ENCODE results near the gene SLC8A1. TPM values are rescaled to one million over a fixed set of nuclear protein-coding genes. Genes with fewer than 3 reads are reported as not detected.

The SLC8A1 gene
- total and polyA plus RNA-seq, 10 of the 15 experiments (the other 5 are each of a cell fraction or from before 2014, with no cell fraction given) = under 0.01 to 1.2 (median 0.01) TPM; not detected in 3

DNA sequence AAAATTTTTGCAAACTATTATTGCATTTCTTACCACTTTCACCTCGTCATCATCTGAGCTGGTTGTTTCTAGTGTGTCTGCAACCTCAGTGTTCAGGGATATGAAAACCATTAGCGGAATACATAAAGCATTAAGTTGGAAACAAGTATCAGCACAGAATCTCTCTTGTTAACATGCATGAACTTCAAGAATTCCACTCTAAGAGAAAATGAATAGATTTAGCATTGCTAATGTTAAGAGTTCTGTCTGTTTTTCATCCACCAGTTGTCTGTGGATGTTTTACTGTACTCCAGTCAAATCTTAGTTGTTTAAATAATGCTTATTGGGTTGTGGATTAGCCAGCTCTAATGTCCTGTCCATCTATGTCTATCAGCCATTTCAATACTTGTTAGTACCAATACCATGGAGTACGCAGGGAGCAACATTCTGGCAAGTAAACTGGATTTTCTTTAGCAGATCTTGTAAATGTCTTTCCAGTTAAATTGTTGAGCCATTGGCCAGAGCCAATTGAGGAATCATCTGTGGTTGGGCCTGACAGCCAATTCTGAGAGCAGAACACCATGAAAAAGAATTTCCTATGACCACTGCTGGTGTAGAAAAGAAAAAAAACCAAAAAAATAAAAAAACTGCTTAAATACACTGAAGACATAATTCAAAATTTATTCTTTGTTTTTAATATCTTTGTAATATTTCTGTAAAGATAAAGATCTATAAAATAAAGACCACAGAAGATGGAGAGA is 82.5 kb downstream of the SLC8A1 start:
- Histone ChIP-seq H3K4me3 (no peak overlapping the region), H3K4me1 (ENCODE audit: control insufficient read depth, insufficient read depth, low read length) (no peaks in the 10 kb centered on the region), H3K27me3 (replicated peaks in 1 of 2; ENCODE audit: control insufficient read depth in 2 of 2, insufficient read depth in 2 of 2, low read length in 1 of 2) (no peaks in the 10 kb centered on the region), H4K20me1 (ENCODE audit: control insufficient read depth, insufficient read depth) (no peaks in the 10 kb centered on the region), H3K79me2 (ENCODE audit: control insufficient read depth, insufficient read depth, low read length) (no peaks in the 10 kb centered on the region), H2AFZ (ENCODE audit: control insufficient read depth, low read depth, low read length) (no peak overlapping the region), H3K9ac (ENCODE audit: control insufficient read depth, insufficient read depth, low read length) (no peak overlapping the region), H3K27ac (ENCODE audit: control insufficient read depth, insufficient read depth) (no peak overlapping the region), H3K9me3 (replicated peaks; ENCODE audit: control insufficient read depth, insufficient read depth, low read length) (no peaks in the 10 kb centered on the region), H3K36me3 (ENCODE audit: control insufficient read depth in 2 of 2, insufficient read depth in 2 of 2, low read length in 1 of 2) (no peaks in the 10 kb centered on the region), H3K4me2 (ENCODE audit: control insufficient read depth, insufficient read depth) (no peak overlapping the region)
- POLR2A ChIA-PET = no interaction called here
- SMC1A ChIA-PET (ENCODE audit: uncharacterized antibody, unreplicated experiment) = no interaction called here
- ATAC-seq (no peak), FAIRE-seq (no peak), DNase-seq (ENCODE audit: low read depth, low spot score) (no peak)
- intact Hi-C loops (cut with micrococcal nuclease; ENCODE audit: unreplicated experiment) = no loop called here
- RAD21 ChIA-PET (ENCODE audit: unreplicated experiment) = no interaction called here
- TF ChIP-seq GATAD2B (conservative IDR thresholded peaks at IDR 0.05; ENCODE audit: low read depth) (no peak), KDM1A (IDR thresholded peaks at IDR 0.05; ENCODE audit: borderline replicate concordance) (no peak), IRF4 (IDR thresholded peaks at IDR 0.05; ENCODE audit: low read depth, low read length) (no peak), RBBP5 (conservative IDR thresholded peaks at IDR 0.05) (no peak), ZNF274 (IDR thresholded peaks at IDR 0.05; ENCODE audit: insufficient read depth, insufficient read length) (no peak), NKRF (conservative IDR thresholded peaks at IDR 0.05) (no peak), YY1 (IDR thresholded peaks at IDR 0.05; ENCODE audit: low read depth, low read length) (no peak), POU2F2 (IDR thresholded peaks at IDR 0.05; ENCODE audit: borderline replicate concordance, low read depth, low read length) (no peak)
- TF ChIP-seq, protein P1, sequence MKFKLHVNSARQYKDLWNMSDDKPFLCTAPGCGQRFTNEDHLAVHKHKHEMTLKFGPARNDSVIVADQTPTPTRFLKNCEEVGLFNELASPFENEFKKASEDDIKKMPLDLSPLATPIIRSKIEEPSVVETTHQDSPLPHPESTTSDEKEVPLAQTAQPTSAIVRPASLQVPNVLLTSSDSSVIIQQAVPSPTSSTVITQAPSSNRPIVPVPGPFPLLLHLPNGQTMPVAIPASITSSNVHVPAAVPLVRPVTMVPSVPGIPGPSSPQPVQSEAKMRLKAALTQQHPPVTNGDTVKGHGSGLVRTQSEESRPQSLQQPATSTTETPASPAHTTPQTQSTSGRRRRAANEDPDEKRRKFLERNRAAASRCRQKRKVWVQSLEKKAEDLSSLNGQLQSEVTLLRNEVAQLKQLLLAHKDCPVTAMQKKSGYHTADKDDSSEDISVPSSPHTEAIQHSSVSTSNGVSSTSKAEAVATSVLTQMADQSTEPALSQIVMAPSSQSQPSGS (IDR thresholded peaks at IDR 0.05; ENCODE audit: low read length) = no peak
- CTCF ChIA-PET = no interaction called here
- BruUV-seq (replicated peaks) = no TSS peak
- WGBS (ENCODE audit: insufficient coverage, insufficient replicate concordance, low lambda C conversion rate, missing lambda C conversion rate) = 31% methylated on average over 3 of the region's 3 CpGs
- in situ Hi-C loops (cut with MboI) = no loop called here

All from GM12878 (cell line).